Measurements from ENCODE around the gene SLC25A28.

SLC25A28 gene

GRCh38 chr10:99571816-99572215 lies 48.4 kb downstream of the SLC25A28 start:
- no peak overlapping the region for H3K27ac ChIP-seq (ENCODE audit: extremely low read depth, low read depth, low read length)
- ChIA-PET POLR2A (no interaction called here), CTCF (interaction anchor here (4.5 kb wide), 1 partner anchor 12 kb away, joined by 25 read pairs; no protein-coding TSS in a partner anchor)
- no peak overlapping the region for H3K4me3 ChIP-seq (ENCODE audit: low read depth, low read length)
- H3K36me3 ChIP-seq (ENCODE audit: control insufficient read depth in 2 of 2, insufficient read depth in 1 of 2, low read length in 2 of 2): no peaks in the 10 kb centered on the region
- TF ChIP-seq ZNF24 (tag by site-specific recombination; IDR thresholded peaks at IDR 0.05) (no peak), ZNF747 (tag by site-specific recombination; IDR thresholded peaks at IDR 0.05) (no peak), ZNF660 (tag by site-specific recombination; IDR thresholded peaks at IDR 0.05) (no peak), ZNF366 (tag by site-specific recombination; conservative IDR thresholded peaks at IDR 0.05) (no peak), ZNF510 (tag by site-specific recombination; IDR thresholded peaks at IDR 0.05; ENCODE audit: insufficient replicate concordance) (no peak)
- no peaks in the 10 kb centered on the region for H3K4me1 ChIP-seq (ENCODE audit: control insufficient read depth, insufficient read depth, low read length)
- H3K9me3 ChIP-seq (ENCODE audit: control insufficient read depth, insufficient read depth, low read depth, low read length): no peaks in the 10 kb centered on the region

DNA sequence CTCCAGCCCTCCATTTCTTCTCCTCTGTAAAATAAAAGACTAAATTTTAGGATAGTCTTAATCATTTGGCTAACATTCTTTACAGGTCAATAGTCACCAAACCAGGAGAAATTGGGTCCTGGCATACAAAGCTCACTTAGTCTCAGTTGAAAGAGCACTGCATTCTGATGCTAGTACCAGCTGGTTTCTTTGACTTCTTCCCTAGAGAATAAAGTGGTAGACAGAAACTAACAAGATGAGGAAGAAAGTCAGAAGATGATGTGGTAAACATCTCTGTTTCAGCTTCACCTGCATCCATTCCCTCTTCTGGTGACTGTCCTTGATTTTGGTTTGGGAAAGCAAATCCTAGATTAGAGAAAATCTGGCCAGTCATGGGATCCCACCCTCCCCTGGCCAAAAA lies 50.3 kb downstream of the SLC25A28 start:
- POLR2A ChIA-PET: no interaction called here
- H3K9me3 ChIP-seq (ENCODE audit: control insufficient read depth, insufficient read depth, low read depth, low read length): no peaks in the 10 kb centered on the region
- TF ChIP-seq ZEB2 (tag by site-specific recombination; IDR thresholded peaks at IDR 0.05) (no peak), ZNF48 (tag by site-specific recombination; IDR thresholded peaks at IDR 0.05) (no peak), SETDB1 (IDR thresholded peaks at IDR 0.05; ENCODE audit: insufficient read length, low read length) (no peak), IKZF3 (tag by site-specific recombination; IDR thresholded peaks at IDR 0.05) (no peak), ZNF791 (tag by site-specific recombination; IDR thresholded peaks at IDR 0.05) (no peak), ZFP69B (tag by site-specific recombination; IDR thresholded peaks at IDR 0.05) (no peak), ZFP37 (tag by site-specific recombination; IDR thresholded peaks at IDR 0.05) (no peak), ZNF561 (tag by site-specific recombination; IDR thresholded peaks at IDR 0.05; ENCODE audit: borderline replicate concordance) (no peak), TCF7L2 (IDR thresholded peaks at IDR 0.05; ENCODE audit: borderline replicate concordance, low read depth, low read length) (no peak), ZFHX2 (tag by site-specific recombination; conservative IDR thresholded peaks at IDR 0.05) (no peak), GLIS2 (tag by site-specific recombination; IDR thresholded peaks at IDR 0.05) (no peak), ZNF311 (tag by site-specific recombination; IDR thresholded peaks at IDR 0.05; ENCODE audit: borderline replicate concordance) (no peak), BCL11A (tag by site-specific recombination; IDR thresholded peaks at IDR 0.05; ENCODE audit: low read depth) (no peak), HOXD13 (CRISPR knock-in tag; IDR thresholded peaks at IDR 0.05; ENCODE audit: borderline replicate concordance) (no peak), ZNF239 (tag by site-specific recombination; IDR thresholded peaks at IDR 0.05) (no peak), EGR2 (tag by site-specific recombination; IDR thresholded peaks at IDR 0.05; ENCODE audit: low read depth) (no peak), ZNF416 (tag by site-specific recombination; IDR thresholded peaks at IDR 0.05) (no peak)
- H3K27ac ChIP-seq (ENCODE audit: extremely low read depth, low read depth, low read length): no peak overlapping the region
- CTCF ChIA-PET: interaction anchor here (0.8 to 1.2 kb wide), 3 partner anchors 9 to 43 kb away, joined by 3 to 9 read pairs (median 6); no protein-coding TSS in a partner anchor
- H3K36me3 ChIP-seq (ENCODE audit: control insufficient read depth in 2 of 2, insufficient read depth in 1 of 2, low read length in 2 of 2): no peaks in the 10 kb centered on the region
- H3K4me1 ChIP-seq (ENCODE audit: control insufficient read depth, insufficient read depth, low read length): no peaks in the 10 kb centered on the region
- no peak overlapping the region for H3K4me3 ChIP-seq (ENCODE audit: low read depth, low read length)

GRCh38 chr10:99569253-99569939 lies 50.8 kb downstream of the SLC25A28 start:
- no peaks in the 10 kb centered on the region for H3K9me3 ChIP-seq (ENCODE audit: control insufficient read depth, insufficient read depth, low read depth, low read length)
- no peak overlapping the region for H3K27ac ChIP-seq (ENCODE audit: extremely low read depth, low read depth, low read length)
- ChIA-PET POLR2A (no interaction called here), CTCF (interaction anchor here (1.0 to 1.2 kb wide), 2 partner anchors 8 to 11 kb away, joined by 6 to 9 read pairs; no protein-coding TSS in a partner anchor)
- peaks cover 1% of the 10 kb centered on the region; the same call in 1 of the 2 replicates for H3K4me1 ChIP-seq (ENCODE audit: control insufficient read depth, insufficient read depth, low read length)
- TF ChIP-seq ZNF423 (tag by site-specific recombination; IDR thresholded peaks at IDR 0.05): no peak
- no peak for TF ChIP-seq INSM2 (tag by site-specific recombination; IDR thresholded peaks at IDR 0.05)
- TF ChIP-seq, protein P1, sequence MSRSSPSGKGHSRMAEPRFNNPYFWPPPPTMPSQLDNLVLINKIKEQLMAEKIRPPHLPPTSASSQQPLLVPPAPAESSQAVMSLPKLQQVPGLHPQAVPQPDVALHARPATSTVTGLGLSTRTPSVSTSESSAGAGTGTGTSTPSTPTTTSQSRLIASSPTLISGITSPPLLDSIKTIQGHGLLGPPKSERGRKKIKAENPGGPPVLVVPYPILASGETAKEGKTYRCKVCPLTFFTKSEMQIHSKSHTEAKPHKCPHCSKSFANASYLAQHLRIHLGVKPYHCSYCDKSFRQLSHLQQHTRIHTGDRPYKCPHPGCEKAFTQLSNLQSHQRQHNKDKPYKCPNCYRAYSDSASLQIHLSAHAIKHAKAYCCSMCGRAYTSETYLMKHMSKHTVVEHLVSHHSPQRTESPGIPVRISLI (tag by site-specific recombination; IDR thresholded peaks at IDR 0.05): no peak
- TF ChIP-seq ZNF624 (tag by site-specific recombination; IDR thresholded peaks at IDR 0.05): no peak
- no peak for TF ChIP-seq KLF7 (tag by site-specific recombination; IDR thresholded peaks at IDR 0.05; ENCODE audit: borderline replicate concordance)
- no peak for TF ChIP-seq ZNF701 (tag by site-specific recombination; IDR thresholded peaks at IDR 0.05)
- TF ChIP-seq, protein P2, sequence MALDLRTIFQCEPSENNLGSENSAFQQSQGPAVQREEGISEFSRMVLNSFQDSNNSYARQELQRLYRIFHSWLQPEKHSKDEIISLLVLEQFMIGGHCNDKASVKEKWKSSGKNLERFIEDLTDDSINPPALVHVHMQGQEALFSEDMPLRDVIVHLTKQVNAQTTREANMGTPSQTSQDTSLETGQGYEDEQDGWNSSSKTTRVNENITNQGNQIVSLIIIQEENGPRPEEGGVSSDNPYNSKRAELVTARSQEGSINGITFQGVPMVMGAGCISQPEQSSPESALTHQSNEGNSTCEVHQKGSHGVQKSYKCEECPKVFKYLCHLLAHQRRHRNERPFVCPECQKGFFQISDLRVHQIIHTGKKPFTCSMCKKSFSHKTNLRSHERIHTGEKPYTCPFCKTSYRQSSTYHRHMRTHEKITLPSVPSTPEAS (tag by site-specific recombination; IDR thresholded peaks at IDR 0.05): no peak
- no peak for TF ChIP-seq ZNF621 (tag by site-specific recombination; IDR thresholded peaks at IDR 0.05)
- no peak for TF ChIP-seq ZNF221 (tag by site-specific recombination; IDR thresholded peaks at IDR 0.05; ENCODE audit: borderline replicate concordance)
- H3K36me3 ChIP-seq (ENCODE audit: control insufficient read depth in 2 of 2, insufficient read depth in 1 of 2, low read length in 2 of 2): no peaks in the 10 kb centered on the region
- no peak overlapping the region for H3K4me3 ChIP-seq (ENCODE audit: low read depth, low read length)
